ENCODE results near the gene SORCS2. TPM values are rescaled to one million over a fixed set of nuclear protein-coding genes. Genes with fewer than 3 reads are reported as not detected.

SORCS2 gene
- total and polyA plus RNA-seq, 2 of the 4 experiments (the other 2 are of a cell fraction), result 0.36 to 0.62 TPM

DNA sequence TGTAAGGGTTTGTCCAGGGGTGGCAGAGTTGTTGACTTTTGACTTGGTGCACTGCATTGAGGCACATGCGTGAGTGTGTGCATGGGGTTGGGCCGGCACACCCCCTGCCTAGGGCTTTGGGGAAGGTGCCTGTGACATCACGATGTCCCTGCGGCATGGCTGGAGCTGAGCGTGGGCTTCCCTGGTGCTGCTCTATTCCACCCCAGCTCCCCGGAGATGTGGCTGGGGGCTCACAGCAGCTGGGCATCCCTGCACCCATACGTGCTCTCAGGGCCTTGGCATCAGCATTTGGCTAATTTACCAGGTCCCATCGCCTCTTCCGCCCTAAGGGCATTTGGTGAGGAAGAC, 236.7 kb downstream of the SORCS2 start:
- DNase-seq (no peak), ATAC-seq (ENCODE audit: low read depth) (no peak)
- Histone ChIP-seq H3K4me3 (ENCODE audit: insufficient read depth, low read depth, low read length) (no peak overlapping the region), H2BK120ac (ENCODE audit: low read depth, low read length) (no peak overlapping the region), H4K20me1 (ENCODE audit: insufficient read depth, low read length) (no peaks in the 10 kb centered on the region), H2AFZ (replicated peaks; ENCODE audit: low read length, poor library complexity) (no peak overlapping the region), H3K9me3 (ENCODE audit: control insufficient read depth, insufficient read depth, low read length) (no peaks in the 10 kb centered on the region), H2BK20ac (ENCODE audit: low read depth, low read length) (no peak overlapping the region), H3K56ac (ENCODE audit: extremely low read depth, insufficient read depth, low read length) (no peak overlapping the region), H4K5ac (ENCODE audit: low read depth, low read length) (no peak overlapping the region), H3K14ac (replicated peaks; ENCODE audit: low read depth, low read length) (no peak overlapping the region), H2BK15ac (ENCODE audit: low read depth, low read length) (no peak overlapping the region), H3K27me3 (ENCODE audit: control insufficient read depth, insufficient read depth, low read length) (peaks cover 13% of the 10 kb centered on the region; the same call in 1 of the 2 replicates), H3K9ac (ENCODE audit: low read depth, low read length) (no peak overlapping the region), H3K27ac (ENCODE audit: insufficient read depth, low read length) (no peak overlapping the region), H3K4ac (ENCODE audit: low read depth, low read length) (no peak overlapping the region), H4K91ac (ENCODE audit: insufficient read depth, low read depth, low read length) (no peak overlapping the region), H3K4me2 (ENCODE audit: low read depth, low read length) (no peak overlapping the region), H3K23ac (ENCODE audit: low read depth, low read length) (no peak overlapping the region), H2BK5ac (ENCODE audit: low read depth, low read length, poor library complexity, severe bottlenecking) (no peak overlapping the region), H2AK9ac (replicated peaks; ENCODE audit: low read depth, low read length, poor library complexity) (no peak overlapping the region), H3K79me1 (ENCODE audit: low read depth in 1 of 2, low read length in 2 of 2) (no peaks in the 10 kb centered on the region), H3K36me3 (ENCODE audit: control insufficient read depth, insufficient read depth, low read length) (no peaks in the 10 kb centered on the region), H4K8ac (ENCODE audit: low read depth in 2 of 2, low read length in 2 of 2) (no peak overlapping the region), H3K18ac (ENCODE audit: low read depth, low read length) (no peak overlapping the region), H3K4me1 (ENCODE audit: control insufficient read depth, insufficient read depth, low read length) (no peaks in the 10 kb centered on the region), H3K9me1 (ENCODE audit: insufficient read depth, low read length) (no peaks in the 10 kb centered on the region), H2AK5ac (ENCODE audit: low read depth, low read length) (no peak overlapping the region)
- POLR2A ChIA-PET (ENCODE audit: unreplicated experiment), result no interaction called here
- in situ Hi-C loops (cut with MboI; ENCODE audit: low sequenced_read_pairs), result no loop called here
- dilution Hi-C loops (cut with HindIII; ENCODE audit: low sequenced_read_pairs, unreplicated experiment), result no loop called here
- intact Hi-C loops (cut with micrococcal nuclease), result no loop called here
- CTCF ChIA-PET, result no interaction called here
- BruUV-seq (replicated peaks), result no TSS peak
- WGBS, 2 experiments (ENCODE audit: extremely low coverage in 2 of 2, insufficient read length in 1 of 2), result no CpG with 5 or more reads among the region's 9 CpGs
- TF ChIP-seq, protein P1, sequence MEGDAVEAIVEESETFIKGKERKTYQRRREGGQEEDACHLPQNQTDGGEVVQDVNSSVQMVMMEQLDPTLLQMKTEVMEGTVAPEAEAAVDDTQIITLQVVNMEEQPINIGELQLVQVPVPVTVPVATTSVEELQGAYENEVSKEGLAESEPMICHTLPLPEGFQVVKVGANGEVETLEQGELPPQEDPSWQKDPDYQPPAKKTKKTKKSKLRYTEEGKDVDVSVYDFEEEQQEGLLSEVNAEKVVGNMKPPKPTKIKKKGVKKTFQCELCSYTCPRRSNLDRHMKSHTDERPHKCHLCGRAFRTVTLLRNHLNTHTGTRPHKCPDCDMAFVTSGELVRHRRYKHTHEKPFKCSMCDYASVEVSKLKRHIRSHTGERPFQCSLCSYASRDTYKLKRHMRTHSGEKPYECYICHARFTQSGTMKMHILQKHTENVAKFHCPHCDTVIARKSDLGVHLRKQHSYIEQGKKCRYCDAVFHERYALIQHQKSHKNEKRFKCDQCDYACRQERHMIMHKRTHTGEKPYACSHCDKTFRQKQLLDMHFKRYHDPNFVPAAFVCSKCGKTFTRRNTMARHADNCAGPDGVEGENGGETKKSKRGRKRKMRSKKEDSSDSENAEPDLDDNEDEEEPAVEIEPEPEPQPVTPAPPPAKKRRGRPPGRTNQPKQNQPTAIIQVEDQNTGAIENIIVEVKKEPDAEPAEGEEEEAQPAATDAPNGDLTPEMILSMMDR (conservative IDR thresholded peaks at IDR 0.05; ENCODE audit: low read depth, low read length), result no peak
- TF ChIP-seq MAFK (IDR thresholded peaks at IDR 0.05; ENCODE audit: low read depth, low read length) (no peak), NFE2L2 (IDR thresholded peaks at IDR 0.05; ENCODE audit: low read depth, low read length) (no peak), MAZ (IDR thresholded peaks at IDR 0.05; ENCODE audit: borderline replicate concordance, low read depth, low read length) (no peak), BHLHE40 (IDR thresholded peaks at IDR 0.05; ENCODE audit: low read depth, low read length) (no peak), SMC3 (IDR thresholded peaks at IDR 0.05; ENCODE audit: low read depth, low read length) (no peak), MXI1 (IDR thresholded peaks at IDR 0.05; ENCODE audit: borderline replicate concordance, low read depth, low read length) (no peak), POLR2A (IDR thresholded peaks at IDR 0.05; ENCODE audit: low read depth, low read length) (no peak), RFX5 (IDR thresholded peaks at IDR 0.05; ENCODE audit: low read depth, low read length) (no peak), RCOR1 (IDR thresholded peaks at IDR 0.05; ENCODE audit: insufficient replicate concordance, low read length) (no peak), CHD1 (IDR thresholded peaks at IDR 0.05; ENCODE audit: low read depth, low read length) (no peak), FOS (IDR thresholded peaks at IDR 0.05; ENCODE audit: low read depth, low read length) (no peak), RAD21 (IDR thresholded peaks at IDR 0.05; ENCODE audit: low read length) (no peak), CEBPB (IDR thresholded peaks at IDR 0.05; ENCODE audit: low read depth, low read length) (no peak)
- TF ChIP-seq, protein P2, sequence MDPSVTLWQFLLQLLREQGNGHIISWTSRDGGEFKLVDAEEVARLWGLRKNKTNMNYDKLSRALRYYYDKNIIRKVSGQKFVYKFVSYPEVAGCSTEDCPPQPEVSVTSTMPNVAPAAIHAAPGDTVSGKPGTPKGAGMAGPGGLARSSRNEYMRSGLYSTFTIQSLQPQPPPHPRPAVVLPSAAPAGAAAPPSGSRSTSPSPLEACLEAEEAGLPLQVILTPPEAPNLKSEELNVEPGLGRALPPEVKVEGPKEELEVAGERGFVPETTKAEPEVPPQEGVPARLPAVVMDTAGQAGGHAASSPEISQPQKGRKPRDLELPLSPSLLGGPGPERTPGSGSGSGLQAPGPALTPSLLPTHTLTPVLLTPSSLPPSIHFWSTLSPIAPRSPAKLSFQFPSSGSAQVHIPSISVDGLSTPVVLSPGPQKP (IDR thresholded peaks at IDR 0.05; ENCODE audit: borderline replicate concordance, low read depth, low read length), result no peak
- TF ChIP-seq, protein P3, sequence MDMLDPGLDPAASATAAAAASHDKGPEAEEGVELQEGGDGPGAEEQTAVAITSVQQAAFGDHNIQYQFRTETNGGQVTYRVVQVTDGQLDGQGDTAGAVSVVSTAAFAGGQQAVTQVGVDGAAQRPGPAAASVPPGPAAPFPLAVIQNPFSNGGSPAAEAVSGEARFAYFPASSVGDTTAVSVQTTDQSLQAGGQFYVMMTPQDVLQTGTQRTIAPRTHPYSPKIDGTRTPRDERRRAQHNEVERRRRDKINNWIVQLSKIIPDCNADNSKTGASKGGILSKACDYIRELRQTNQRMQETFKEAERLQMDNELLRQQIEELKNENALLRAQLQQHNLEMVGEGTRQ (IDR thresholded peaks at IDR 0.05; ENCODE audit: low read depth, low read length), result no peak
